NOMO-1 treated with dmso at 0.1 percent for 144 hours (cell line): ENCODE measurements around the gene SLCO4A1.
A peak's percentile ranks its signal among the peaks of the same experiment; 100 is the strongest.

ENCODE experiments used
- DNase-seq: peaks from one replicate; lab custom pipeline; 2025; ENCODE audit not compliant: unreplicated experiment; lab: John Stamatoyannopoulos, UW

Gene SLCO4A1

GRCh38 chr20:62650551-62651284 is 8.4 kb downstream of the SLCO4A1 start:
- no peak for DNase-seq

GRCh38 chr20:62651285-62652021 is 9.2 kb downstream of the SLCO4A1 start:
- peak; percentile 49 for DNase-seq

DNA sequence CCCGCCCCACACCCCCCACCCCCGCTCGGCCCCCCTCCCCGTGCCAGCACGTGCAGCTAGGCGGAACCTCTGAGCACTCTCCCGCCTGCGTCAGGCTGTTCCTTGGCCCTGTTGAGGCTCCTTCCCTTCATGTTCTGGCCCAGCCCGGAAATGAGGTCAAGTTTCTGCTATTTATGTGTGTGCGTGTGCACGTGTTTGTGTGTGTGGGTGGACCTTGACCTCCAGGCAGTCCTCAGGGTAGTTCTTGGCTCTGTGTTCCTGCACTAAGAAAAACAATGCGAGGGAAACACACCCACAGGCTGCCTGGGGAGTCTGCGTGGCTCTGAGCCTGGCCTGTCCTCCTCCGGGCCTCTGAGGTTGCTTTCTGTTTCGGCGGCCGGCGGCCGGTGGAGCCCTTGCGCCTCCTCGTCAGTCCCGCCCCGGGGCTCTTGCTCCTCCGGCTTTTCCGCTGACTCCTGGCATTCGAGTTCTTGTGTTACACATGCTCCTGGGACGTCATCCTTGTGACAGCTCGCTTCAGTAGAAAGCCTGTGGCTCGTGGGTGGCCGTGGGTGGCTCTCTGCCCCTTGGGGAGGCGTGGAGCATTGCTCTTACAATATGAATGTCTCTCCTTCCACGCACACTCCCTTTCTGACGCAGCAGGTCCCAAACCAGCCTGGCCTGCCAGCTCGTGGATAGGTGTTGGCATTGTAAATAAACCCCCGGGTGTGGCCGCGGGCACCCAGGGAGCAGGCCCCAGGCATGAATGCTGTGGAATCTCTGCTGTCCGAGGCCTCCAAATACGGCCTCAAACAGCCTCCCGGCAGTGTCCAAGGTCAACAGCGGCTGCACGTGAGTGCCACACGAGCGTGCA is 10.0 kb downstream of the SLCO4A1 start:
- DNase-seq, result peak; percentile 81

GRCh38 chr20:62652894-62653305 is 10.6 kb downstream of the SLCO4A1 start:
- no peak for DNase-seq

DNA sequence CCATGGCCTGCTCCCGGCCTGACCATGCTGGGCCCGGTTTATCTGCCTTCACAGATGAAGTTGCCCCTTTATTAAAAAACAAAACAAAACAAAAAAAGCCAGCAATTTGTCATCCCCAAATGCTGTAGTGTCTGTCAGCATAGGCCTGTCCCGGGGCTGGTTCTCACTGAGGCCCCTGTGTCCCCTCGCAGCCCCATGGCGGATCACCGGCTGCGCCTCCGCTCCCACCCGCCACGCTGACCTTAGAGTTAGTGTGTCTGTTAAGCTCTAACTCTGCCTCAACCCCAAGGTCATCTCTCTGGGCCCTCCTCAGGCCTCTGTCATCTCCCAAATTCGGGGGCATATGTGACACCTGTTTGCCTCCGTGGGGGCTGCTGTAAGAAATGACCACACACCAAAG is 11.1 kb downstream of the SLCO4A1 start:
- DNase-seq, result no peak

GRCh38 chr20:62653951-62654685 is 11.8 kb downstream of the SLCO4A1 start:
- DNase-seq, result no peak

DNA sequence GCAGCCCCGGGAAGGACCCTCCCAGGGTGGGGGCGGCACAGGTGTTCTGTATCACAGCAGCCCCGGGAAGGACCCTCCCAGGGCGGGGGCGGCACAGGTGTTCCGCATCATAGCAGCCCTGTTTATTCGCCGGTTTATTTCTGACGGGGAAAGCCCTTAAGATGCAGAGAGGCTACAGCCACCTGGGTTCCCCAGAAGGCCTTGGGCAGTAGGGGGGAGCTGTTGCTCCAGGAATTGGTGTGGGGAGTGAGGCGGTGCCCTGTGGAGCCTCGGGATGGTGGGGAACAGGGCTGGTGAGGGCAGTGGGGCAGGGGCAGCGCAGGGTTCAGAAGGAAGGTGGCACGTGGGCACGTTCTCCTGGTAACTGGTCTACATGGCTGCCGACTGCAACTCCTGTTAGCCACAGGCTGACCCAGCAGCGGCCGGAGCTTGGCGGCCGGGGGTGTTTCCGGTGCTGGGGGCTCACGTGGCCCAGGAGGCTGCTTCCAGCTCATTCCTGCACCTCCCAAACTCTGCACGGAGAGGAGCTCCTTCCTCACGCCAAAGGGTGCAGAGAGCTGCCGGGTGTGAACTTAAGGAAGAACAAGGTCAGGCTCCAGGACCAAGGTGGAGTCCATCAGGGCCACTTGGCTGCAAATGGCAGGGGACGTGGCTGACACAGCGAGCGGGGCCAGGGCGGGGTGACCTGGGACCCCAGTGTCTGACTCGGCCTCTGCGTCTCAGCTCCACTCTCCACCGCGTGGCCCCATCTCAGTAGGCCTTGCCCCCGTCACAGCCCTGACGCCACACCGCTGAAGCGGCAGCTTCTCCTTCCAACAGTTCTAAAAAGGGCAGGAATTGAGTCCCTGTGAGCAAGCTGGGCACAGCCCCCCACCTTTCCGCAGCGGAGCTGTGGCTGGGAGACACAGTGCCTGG is 13.2 kb downstream of the SLCO4A1 start:
- DNase-seq, result no peak

DNA sequence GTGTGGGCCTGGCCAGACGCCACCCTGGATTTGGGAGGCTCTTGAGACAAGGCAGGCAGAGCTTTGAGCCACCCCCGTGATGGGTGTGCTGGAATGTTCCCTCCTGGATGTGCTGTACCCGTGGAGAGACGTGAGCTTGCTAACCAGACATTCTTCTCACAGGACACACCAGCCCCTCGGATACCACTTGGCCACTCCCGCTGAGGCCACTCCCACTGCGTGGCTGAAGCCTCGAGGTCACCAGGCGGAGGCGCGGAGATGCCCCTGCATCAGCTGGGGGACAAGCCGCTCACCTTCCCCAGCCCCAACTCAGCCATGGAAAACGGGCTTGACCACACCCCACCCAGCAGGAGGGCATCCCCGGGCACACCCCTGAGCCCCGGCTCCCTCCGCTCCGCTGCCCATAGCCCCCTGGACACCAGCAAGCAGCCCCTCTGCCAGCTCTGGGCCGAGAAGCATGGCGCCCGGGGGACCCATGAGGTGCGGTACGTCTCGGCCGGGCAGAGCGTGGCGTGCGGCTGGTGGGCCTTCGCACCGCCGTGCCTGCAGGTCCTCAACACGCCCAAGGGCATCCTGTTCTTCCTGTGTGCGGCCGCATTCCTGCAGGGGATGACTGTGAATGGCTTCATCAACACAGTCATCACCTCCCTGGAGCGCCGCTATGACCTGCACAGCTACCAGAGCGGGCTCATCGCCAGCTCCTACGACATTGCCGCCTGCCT is 14.1 kb downstream of the SLCO4A1 start:
- DNase-seq, result no peak

- DNase-seq, result no peak
These were observed 14.8 kb downstream of the SLCO4A1 start for GRCh38 chr20:62656919-62657588.

DNA sequence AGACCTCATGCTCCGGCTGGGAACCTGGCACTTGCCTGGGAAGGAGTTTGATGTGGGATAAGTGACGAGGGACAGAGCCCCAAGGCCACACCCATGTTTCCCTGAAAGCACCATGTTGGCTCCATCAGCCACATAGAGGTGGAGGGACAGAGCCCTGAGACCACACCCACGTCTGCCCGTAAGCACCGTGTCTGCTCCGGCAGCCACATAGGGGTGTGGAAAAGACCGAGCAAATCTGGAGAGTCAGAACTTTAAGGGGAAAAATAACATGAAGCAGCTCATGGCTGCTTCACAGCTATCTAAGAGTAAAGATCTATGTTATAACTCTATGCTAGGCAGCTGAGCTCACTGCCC is 15.3 kb downstream of the SLCO4A1 start:
- DNase-seq, result no peak

DNA sequence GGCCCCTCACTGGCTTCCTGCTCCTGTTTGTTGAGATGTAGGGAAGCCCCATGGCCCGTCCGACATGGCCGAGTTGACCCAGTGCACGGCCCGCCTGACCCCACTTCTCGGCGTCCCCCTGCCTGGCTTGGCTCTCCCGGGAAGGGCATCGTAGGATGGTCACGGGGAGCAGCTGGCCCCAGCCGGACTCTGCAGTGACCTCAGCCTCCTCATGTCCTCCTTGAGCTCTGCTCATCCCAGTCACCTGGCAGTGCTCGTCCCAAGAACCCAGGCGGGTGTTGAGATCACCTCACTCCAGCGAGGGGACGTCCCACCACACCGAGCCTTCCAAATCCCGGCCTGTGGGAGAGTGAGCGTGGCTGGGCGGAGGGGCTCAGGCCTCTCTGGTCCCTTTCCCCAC is 15.7 kb downstream of the SLCO4A1 start:
- DNase-seq, result no peak

DNA sequence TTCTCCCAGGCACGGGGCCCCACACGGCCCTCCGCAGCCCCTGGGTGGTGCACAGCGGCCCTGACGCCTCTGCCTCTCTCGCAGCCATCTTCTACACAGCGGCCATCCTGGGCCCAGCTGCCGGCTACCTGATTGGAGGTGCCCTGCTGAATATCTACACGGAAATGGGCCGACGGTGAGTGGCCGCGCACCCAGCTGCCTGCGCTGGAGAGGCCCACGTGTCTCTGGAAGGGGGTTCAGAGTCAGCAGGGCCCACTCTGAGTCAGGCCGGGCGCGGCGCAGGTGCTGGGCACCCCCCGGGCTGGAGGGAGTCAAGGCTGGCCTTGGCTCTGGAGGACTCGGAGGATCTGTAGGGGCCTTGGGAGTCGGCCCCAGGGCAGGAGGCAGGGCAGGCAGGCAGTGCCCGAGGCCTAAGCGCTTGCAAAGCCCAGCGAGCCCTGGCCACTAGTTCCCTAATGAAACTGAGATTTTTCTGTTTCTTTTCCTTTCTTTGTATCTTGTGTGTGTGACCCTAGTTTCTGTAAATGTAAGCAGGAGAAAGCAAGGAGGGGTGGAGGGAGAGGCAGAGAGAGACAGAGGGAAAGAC is 16.4 kb downstream of the SLCO4A1 start:
- DNase-seq, result no peak

DNA sequence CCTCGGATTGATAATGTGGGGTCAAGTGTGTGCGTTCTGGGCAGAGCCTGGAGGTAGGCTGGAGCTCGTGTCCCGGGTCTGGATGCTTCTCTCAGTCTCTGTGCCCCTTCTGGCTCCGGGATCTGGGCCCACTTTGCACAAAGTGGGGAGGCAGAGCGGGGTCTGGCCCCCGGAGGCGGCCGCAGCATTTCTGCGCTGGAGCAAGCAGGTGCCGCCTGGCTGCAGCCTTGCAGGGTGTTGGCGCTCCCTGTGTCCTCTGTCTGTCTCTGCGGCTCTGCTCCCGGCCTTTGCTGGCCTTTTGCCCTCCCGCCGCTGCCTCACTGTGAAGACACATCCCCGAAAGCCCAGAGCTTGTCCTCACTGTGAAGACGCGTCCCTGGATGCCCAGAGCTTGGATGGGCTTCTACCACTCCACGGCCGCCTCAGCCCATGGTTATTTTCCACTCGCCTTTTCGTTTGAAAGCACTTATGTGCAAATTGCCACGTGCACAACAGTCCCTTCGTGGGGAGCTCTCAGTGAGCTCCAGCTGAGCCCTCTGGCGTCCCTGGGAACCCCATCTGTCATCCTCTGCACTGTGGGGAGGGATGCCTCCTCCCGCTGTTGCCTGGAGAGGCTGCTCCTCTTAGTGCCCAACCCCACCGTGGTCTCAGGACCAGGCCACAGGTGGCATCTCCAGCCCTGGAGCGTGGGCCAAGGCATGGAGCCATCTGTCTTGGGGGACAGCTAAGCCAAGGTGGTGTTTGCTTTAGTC is 17.4 kb downstream of the SLCO4A1 start:
- no peak for DNase-seq

DNA sequence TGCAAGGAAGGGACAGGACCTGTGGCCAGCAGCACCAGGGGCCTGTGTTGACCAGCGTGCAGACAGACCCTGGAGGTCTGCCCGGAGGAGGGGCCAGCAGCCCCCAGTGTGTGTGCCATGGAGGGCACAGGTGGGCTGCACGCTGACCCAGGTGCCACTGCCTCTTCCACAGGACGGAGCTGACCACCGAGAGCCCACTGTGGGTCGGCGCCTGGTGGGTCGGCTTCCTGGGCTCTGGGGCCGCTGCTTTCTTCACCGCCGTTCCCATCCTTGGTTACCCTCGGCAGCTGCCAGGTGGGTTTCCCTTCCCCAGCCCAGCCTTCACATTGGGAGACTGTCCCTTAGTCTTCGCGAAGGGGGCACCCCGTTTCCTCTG is 17.9 kb downstream of the SLCO4A1 start:
- no peak for DNase-seq

- no peak for DNase-seq
These were observed 18.5 kb downstream of the SLCO4A1 start for GRCh38 chr20:62660768-62661167.

GRCh38 chr20:62661647-62662046 is 19.3 kb downstream of the SLCO4A1 start:
- no peak for DNase-seq

DNA sequence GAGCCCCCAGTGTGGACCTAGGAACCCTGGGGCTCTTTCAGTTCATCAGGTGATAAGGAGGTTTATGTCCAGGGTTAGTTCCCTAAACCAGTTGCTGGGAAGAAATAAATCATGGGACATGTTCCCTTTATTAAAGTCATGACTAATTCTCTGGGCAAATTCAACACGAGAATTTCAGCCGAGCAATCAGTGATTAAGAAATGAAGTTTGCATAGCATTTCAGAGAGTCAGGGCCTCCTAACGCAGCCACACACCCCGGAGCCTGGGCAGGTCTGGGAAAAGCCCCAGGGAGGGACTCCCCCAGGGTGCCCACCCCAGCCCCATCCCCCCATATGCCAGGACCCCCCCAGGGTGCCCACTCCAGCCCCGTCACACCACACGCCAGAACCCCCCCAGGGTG is 20.1 kb downstream of the SLCO4A1 start:
- no peak for DNase-seq
